Uterus (tissue), 4 donors: ENCODE measurements around the gene AARS1. TPM values are rescaled to one million over a fixed set of nuclear protein-coding genes. Genes with fewer than 3 reads are reported as not detected.
"Not testable (repeated sequence)": the region's sequence is repeated elsewhere in the genome, so short reads cannot be mapped to it uniquely, and the experiment has no call there.

ENCODE experiments used
- DNase-seq, 2 donors: peaks; one replicate each; pipeline ENCODE4 v3.0.0-alpha.2; 2019 to 2020
- H3K27ac ChIP-seq, 2 donors: fragments of 200-600 bp; sonication (generic); 1 replicate in 1 of 2; 2 replicates in 1 of 2; pipeline ENCODE4 v1.5.1; 2016 to 2018
- H3K27me3 ChIP-seq, 2 donors: fragments of 200-600 bp; sonication (generic); one replicate each; pipeline ENCODE4 v1.5.1; 2018 to 2019; ENCODE audit warnings: control low read depth in 1 of 2
- H3K36me3 ChIP-seq, 2 donors: fragments of 200-600 bp; sonication (generic); one replicate each; pipeline ENCODE4 v1.5.1; 2019; ENCODE audit warnings: control low read depth in 1 of 2
- H3K4me1 ChIP-seq, 2 donors: fragments of 200-600 bp; sonication (generic); one replicate each; pipeline ENCODE4 v1.5.1; 2018 to 2019; ENCODE audit warnings: control low read depth in 1 of 2
- H3K4me3 ChIP-seq, 2 donors: fragments of 200-600 bp; sonication (generic); 1 replicate in 1 of 2; 2 replicates in 1 of 2; pipeline ENCODE4 v1.5.1; 2018 to 2019; ENCODE audit warnings: mild to moderate bottlenecking in 1 of 2
- H3K9me3 ChIP-seq, 2 donors: fragments of 200-600 bp; sonication (generic); one replicate each; pipeline ENCODE4 v1.5.1; 2019; ENCODE audit warnings: control low read depth in 1 of 2
- CTCF ChIP-seq, 4 experiments: fragments of 200-600 bp in 2 of 4; fragments of 450-650 bp in 2 of 4; sonication (generic) in 2 of 4; IDR thresholded peaks; one replicate each; pipeline ENCODE4 v1.5.1; 2016 to 2019; ENCODE audit warnings: antibody characterized with exemption in 4 of 4, mild to moderate bottlenecking in 2 of 4, moderate library complexity in 1 of 4
- POLR2A ChIP-seq, 2 donors: fragments of 450-650 bp; IDR thresholded peaks; one replicate each; pipeline ENCODE4 v1.6.1; 2016; ENCODE audit warnings: antibody characterized with exemption in 2 of 2, mild to moderate bottlenecking in 1 of 2, moderate library complexity in 1 of 2
- intact Hi-C: fragments of 100-400 bp; cut with DNase I; formaldehyde crosslinking; loops from one replicate; pipeline ENCODE4 v1.15.1; 2023; ENCODE audit warnings: low total_unique reads
- total RNA-seq, 4 donors: library from RNA; depleted of rRNA in 3 of 4; stranded (reverse); fragments of >200 nt in 3 of 4; gene quantifications; one replicate each; pipeline versions ENCODE4 v1.1.0 to v1.2.4, GENCODE V29; 2014 to 2023
- donor health status: DM: yes; HTN: yes; CAD: no.

AARS1 gene
- total RNA-seq, result 10 to 100 TPM; 32.5 to 99.4 (median 62.5) TPM

DNA sequence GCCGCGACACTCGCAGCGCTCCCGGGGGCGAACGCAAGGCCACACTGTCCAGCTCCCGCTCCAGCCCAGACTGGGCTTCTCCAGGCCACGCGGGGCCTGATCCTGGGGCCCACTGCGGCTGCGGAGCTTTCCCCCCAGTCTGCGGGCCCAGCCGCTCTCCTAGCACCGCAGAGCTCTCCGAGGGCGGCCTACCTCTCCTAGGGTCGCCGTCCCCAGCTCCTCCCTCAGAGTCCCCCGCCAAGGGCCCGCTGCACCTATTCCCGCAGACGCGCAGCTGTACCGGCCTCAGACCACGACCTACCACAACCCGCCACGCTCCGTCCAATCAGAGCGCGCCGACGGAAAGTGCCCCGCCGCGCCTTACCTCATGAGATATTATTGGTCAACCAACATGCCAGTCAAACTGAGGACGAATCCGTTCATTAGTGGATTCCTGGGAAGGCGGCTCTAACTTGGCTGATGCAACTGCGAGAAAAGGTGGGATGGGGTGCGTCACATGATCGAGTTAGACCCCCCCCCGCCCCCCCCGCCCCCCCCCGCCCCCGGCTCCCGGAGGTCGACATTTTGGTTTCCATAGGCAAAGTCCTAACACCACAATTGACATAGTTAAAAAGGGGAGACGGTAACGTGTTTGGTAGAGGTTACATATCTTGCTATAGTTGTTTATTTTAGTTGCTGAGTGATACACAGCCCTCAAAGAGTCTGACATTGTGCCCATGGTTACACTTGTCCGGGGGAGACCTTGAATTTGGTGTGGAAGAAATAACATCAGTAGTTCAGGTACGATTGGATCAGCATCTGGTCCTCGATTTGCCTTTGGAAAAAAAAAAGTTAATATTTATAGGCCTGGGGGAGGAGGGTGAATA, at the start of gene AARS1:
TSS of gene AARS1 (minus strand) at position 278 of the 866 bp plus-strand sequence. CDS start 6,743 bp downstream, outside the sequence.
- Histone ChIP-seq H3K27me3 (no peaks in the 10 kb centered on the region), H3K27ac (peak within 1 kb of the TSS; percentile 88 to 93), H3K9me3 (no peaks in the 10 kb centered on the region), H3K4me1 (peaks cover 0 to 9% of the 10 kb centered on the region in 2 donors), H3K36me3 (no peaks in the 10 kb centered on the region), H3K4me3 (peak within 1 kb of the TSS; percentile 82 to 100)
- DNase-seq, result peak; percentile 95 to 98
- TF ChIP-seq CTCF (IDR thresholded peaks at IDR 0.05), result no peak
- TF ChIP-seq POLR2A (IDR thresholded peaks at IDR 0.05), result peak; percentile 92 to 94
- intact Hi-C loops, result no loop called here

DNA sequence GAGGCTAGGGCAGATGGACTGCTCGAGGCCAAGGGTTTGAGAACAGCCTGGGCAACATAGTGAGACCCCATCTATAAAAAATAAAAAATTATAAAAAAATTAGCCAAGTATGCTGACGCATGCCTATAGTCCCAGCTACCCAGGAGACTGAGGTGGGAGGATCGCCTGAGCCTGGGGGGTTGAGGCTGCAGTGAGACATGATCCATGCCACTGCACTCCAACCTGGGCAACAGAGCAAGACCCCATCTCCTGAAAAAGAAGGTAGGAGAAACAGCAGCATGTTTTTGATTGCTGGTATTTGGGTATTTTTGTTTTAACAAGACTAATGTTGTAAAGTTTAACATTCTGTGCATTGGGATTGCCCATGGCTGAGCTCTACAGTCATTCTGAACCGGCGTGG, 48.5 kb upstream of the AARS1 start:
- Histone ChIP-seq H3K4me3 (no peak overlapping the region), H3K36me3 (no peaks in the 10 kb centered on the region), H3K27ac (no peak overlapping the region), H3K9me3 (no peaks in the 10 kb centered on the region), H3K27me3 (no peaks in the 10 kb centered on the region), H3K4me1 (no peaks in the 10 kb centered on the region)
- intact Hi-C loops, result no loop called here
- DNase-seq, result no peak
- TF ChIP-seq CTCF (IDR thresholded peaks at IDR 0.05) (no peak), POLR2A (IDR thresholded peaks at IDR 0.05) (no peak)

GRCh38 chr16:70332728-70333127, 43.4 kb upstream of the AARS1 start:
- H3K4me3 ChIP-seq, intact Hi-C loops, H3K36me3 ChIP-seq: not testable (repeated sequence)

DNA sequence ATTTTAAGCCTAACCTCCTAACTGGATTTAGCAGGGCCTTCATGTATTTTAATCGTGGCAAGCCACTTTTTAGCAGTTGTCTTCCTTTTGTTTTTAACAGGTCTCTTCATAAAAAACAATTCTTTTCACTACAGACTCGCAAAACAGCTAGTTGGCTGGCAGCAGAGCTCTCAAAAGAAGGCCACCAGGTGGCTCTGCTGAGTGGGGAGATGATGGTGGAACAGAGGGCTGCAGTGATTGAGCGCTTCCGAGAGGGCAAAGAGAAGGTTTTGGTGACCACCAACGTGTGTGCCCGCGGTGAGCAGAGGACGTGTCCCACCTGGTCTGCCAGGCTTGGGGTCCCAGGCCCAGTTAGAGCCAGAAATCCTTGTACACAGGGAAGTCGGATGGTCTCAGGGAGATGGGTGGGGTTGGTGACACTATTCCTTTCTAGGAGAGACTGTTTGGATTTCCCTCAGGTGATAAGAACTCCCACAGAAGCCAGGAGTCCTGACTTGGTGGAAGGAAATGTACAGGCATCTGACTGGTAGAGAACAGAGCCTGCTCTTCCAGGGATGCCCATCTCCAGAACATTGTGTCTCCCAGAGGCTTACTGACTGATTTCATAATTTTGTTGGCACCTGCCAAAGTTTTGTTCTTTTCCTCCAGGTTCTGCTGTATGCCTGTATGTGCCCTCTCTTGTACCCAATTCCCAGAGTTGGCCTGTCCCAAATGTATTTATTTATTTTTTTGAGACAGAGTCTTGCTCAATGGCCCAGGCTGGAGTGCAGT, 42.5 kb upstream of the AARS1 start:
- Histone ChIP-seq H3K27ac (no peak overlapping the region), H3K4me1 (no peaks in the 10 kb centered on the region), H3K36me3 (no peaks in the 10 kb centered on the region), H3K9me3 (no peaks in the 10 kb centered on the region), H3K4me3 (no peak overlapping the region), H3K27me3 (no peaks in the 10 kb centered on the region)
- DNase-seq, result peak in 1 of 2 donors; percentile 31
- TF ChIP-seq CTCF (IDR thresholded peaks at IDR 0.05) (peak; percentile 13 to 41 (median 32)), POLR2A (IDR thresholded peaks at IDR 0.05) (no peak)
- intact Hi-C loops, result no loop called here

More at GRCh38 chr16:70332728-70333127, 43.4 kb upstream of the AARS1 start:
- not testable (repeated sequence) for H3K27me3 ChIP-seq, H3K27ac ChIP-seq, DNase-seq, H3K9me3 ChIP-seq, H3K4me1 ChIP-seq

DNA sequence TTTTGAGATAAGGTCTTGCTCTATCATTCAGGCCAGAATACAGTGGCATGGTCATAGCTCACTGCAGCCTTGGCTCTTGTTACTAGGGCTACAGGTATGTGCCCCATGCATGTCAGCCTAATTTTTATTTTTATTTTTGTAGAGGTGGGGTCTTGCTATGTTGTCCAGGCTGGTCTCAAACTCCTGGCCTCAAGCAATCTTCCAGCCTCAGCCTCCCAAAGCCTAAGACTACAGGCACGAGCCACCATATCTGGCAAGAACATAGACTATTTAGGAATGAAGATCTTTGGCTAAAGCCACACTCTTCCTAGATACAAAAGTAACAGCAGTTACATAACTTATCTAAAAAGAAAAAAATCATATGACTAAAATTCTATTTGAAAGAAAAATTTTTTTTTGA, 41.8 kb upstream of the AARS1 start:
- Histone ChIP-seq H3K4me3 (no peak overlapping the region), H3K27ac (no peak overlapping the region), H3K27me3 (no peaks in the 10 kb centered on the region), H3K4me1 (no peaks in the 10 kb centered on the region), H3K36me3 (no peaks in the 10 kb centered on the region), H3K9me3 (no peaks in the 10 kb centered on the region)
- no peak for DNase-seq
- intact Hi-C loops, result no loop called here
- TF ChIP-seq CTCF (IDR thresholded peaks at IDR 0.05), result no peak
- TF ChIP-seq POLR2A (IDR thresholded peaks at IDR 0.05), result no peak
